22Rv1 (cell line): ENCODE data around the gene NET1.

Experiments
- ZFX ChIP-seq: fragments of 450-650 bp; IDR thresholded peaks from 2 replicates; pipeline ENCODE4 v1.6.1; 2017; ENCODE audit warnings: antibody characterized with exemption, borderline replicate concordance
- TF ChIP-seq, protein P1 (sequence below): fragments of 450-650 bp; IDR thresholded peaks from 2 replicates; pipeline ENCODE4 v1.5.1; 2017; ENCODE audit warnings: mild to moderate bottlenecking

GRCh38 chr10:5416981-5417380 lies 4.6 kb downstream of the NET1 start:
- TF ChIP-seq, protein P1, sequence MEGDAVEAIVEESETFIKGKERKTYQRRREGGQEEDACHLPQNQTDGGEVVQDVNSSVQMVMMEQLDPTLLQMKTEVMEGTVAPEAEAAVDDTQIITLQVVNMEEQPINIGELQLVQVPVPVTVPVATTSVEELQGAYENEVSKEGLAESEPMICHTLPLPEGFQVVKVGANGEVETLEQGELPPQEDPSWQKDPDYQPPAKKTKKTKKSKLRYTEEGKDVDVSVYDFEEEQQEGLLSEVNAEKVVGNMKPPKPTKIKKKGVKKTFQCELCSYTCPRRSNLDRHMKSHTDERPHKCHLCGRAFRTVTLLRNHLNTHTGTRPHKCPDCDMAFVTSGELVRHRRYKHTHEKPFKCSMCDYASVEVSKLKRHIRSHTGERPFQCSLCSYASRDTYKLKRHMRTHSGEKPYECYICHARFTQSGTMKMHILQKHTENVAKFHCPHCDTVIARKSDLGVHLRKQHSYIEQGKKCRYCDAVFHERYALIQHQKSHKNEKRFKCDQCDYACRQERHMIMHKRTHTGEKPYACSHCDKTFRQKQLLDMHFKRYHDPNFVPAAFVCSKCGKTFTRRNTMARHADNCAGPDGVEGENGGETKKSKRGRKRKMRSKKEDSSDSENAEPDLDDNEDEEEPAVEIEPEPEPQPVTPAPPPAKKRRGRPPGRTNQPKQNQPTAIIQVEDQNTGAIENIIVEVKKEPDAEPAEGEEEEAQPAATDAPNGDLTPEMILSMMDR, result no peak
- TF ChIP-seq ZFX, result no peak
